ENCODE data around the gene MGA. TPM values are rescaled to one million over a fixed set of nuclear protein-coding genes. Genes with fewer than 3 reads are reported as not detected.

Gene MGA
- total and polyA plus RNA-seq, 2 experiments from 2014 or later: 42.6 to 58.9 TPM

DNA sequence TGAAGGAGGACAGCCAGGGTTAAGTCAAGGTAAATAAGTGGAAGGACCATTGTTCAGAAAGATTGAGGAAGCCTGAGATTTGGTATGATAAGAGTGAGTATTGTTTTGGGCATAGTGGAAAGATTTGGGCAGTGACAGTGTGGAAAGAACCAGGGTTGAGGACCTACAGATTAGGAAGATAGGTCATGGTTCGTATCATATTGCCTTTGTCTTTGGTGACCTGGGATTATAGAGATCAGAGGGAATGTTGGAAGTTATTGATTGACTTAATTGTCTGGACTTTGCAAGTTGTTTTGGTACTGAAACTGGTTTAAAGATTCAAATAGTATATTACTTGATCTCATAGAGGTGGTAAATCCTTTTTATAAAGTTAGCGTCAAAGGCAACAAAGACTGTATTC is 23.1 kb upstream of the MGA start:
- TF ChIP-seq, protein P1, sequence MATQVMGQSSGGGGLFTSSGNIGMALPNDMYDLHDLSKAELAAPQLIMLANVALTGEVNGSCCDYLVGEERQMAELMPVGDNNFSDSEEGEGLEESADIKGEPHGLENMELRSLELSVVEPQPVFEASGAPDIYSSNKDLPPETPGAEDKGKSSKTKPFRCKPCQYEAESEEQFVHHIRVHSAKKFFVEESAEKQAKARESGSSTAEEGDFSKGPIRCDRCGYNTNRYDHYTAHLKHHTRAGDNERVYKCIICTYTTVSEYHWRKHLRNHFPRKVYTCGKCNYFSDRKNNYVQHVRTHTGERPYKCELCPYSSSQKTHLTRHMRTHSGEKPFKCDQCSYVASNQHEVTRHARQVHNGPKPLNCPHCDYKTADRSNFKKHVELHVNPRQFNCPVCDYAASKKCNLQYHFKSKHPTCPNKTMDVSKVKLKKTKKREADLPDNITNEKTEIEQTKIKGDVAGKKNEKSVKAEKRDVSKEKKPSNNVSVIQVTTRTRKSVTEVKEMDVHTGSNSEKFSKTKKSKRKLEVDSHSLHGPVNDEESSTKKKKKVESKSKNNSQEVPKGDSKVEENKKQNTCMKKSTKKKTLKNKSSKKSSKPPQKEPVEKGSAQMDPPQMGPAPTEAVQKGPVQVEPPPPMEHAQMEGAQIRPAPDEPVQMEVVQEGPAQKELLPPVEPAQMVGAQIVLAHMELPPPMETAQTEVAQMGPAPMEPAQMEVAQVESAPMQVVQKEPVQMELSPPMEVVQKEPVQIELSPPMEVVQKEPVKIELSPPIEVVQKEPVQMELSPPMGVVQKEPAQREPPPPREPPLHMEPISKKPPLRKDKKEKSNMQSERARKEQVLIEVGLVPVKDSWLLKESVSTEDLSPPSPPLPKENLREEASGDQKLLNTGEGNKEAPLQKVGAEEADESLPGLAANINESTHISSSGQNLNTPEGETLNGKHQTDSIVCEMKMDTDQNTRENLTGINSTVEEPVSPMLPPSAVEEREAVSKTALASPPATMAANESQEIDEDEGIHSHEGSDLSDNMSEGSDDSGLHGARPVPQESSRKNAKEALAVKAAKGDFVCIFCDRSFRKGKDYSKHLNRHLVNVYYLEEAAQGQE (IDR thresholded peaks at IDR 0.05; ENCODE audit: unreplicated experiment): no peak
- TF ChIP-seq EZH2 (IDR thresholded peaks at IDR 0.05; ENCODE audit: low read depth, unreplicated experiment) (no peak), ZNF114 (CRISPR knock-in tag; IDR thresholded peaks at IDR 0.05) (no peak), STAT1 (IDR thresholded peaks at IDR 0.05; ENCODE audit: unreplicated experiment) (no peak), NANOG (IDR thresholded peaks at IDR 0.05; ENCODE audit: borderline replicate concordance) (no peak), EZH2phosphoT487 (IDR thresholded peaks at IDR 0.05; ENCODE audit: unreplicated experiment) (no peak), JUNB (IDR thresholded peaks at IDR 0.05; ENCODE audit: unreplicated experiment) (no peak), ZNF331 (CRISPR knock-in tag; IDR thresholded peaks at IDR 0.05; ENCODE audit: low read depth) (no peak), CREB1 (CRISPR knock-in tag; IDR thresholded peaks at IDR 0.05; ENCODE audit: low read depth) (no peak), POLR2AphosphoS5 (IDR thresholded peaks at IDR 0.05; ENCODE audit: low read depth) (no peak)
- TF ChIP-seq, protein P2, sequence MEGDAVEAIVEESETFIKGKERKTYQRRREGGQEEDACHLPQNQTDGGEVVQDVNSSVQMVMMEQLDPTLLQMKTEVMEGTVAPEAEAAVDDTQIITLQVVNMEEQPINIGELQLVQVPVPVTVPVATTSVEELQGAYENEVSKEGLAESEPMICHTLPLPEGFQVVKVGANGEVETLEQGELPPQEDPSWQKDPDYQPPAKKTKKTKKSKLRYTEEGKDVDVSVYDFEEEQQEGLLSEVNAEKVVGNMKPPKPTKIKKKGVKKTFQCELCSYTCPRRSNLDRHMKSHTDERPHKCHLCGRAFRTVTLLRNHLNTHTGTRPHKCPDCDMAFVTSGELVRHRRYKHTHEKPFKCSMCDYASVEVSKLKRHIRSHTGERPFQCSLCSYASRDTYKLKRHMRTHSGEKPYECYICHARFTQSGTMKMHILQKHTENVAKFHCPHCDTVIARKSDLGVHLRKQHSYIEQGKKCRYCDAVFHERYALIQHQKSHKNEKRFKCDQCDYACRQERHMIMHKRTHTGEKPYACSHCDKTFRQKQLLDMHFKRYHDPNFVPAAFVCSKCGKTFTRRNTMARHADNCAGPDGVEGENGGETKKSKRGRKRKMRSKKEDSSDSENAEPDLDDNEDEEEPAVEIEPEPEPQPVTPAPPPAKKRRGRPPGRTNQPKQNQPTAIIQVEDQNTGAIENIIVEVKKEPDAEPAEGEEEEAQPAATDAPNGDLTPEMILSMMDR (conservative IDR thresholded peaks at IDR 0.05; ENCODE audit: low read depth in 2 of 2): no peak
- TF ChIP-seq, protein P3, sequence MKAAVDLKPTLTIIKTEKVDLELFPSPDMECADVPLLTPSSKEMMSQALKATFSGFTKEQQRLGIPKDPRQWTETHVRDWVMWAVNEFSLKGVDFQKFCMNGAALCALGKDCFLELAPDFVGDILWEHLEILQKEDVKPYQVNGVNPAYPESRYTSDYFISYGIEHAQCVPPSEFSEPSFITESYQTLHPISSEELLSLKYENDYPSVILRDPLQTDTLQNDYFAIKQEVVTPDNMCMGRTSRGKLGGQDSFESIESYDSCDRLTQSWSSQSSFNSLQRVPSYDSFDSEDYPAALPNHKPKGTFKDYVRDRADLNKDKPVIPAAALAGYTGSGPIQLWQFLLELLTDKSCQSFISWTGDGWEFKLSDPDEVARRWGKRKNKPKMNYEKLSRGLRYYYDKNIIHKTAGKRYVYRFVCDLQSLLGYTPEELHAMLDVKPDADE (IDR thresholded peaks at IDR 0.05): no peak
- TF ChIP-seq, protein P4, sequence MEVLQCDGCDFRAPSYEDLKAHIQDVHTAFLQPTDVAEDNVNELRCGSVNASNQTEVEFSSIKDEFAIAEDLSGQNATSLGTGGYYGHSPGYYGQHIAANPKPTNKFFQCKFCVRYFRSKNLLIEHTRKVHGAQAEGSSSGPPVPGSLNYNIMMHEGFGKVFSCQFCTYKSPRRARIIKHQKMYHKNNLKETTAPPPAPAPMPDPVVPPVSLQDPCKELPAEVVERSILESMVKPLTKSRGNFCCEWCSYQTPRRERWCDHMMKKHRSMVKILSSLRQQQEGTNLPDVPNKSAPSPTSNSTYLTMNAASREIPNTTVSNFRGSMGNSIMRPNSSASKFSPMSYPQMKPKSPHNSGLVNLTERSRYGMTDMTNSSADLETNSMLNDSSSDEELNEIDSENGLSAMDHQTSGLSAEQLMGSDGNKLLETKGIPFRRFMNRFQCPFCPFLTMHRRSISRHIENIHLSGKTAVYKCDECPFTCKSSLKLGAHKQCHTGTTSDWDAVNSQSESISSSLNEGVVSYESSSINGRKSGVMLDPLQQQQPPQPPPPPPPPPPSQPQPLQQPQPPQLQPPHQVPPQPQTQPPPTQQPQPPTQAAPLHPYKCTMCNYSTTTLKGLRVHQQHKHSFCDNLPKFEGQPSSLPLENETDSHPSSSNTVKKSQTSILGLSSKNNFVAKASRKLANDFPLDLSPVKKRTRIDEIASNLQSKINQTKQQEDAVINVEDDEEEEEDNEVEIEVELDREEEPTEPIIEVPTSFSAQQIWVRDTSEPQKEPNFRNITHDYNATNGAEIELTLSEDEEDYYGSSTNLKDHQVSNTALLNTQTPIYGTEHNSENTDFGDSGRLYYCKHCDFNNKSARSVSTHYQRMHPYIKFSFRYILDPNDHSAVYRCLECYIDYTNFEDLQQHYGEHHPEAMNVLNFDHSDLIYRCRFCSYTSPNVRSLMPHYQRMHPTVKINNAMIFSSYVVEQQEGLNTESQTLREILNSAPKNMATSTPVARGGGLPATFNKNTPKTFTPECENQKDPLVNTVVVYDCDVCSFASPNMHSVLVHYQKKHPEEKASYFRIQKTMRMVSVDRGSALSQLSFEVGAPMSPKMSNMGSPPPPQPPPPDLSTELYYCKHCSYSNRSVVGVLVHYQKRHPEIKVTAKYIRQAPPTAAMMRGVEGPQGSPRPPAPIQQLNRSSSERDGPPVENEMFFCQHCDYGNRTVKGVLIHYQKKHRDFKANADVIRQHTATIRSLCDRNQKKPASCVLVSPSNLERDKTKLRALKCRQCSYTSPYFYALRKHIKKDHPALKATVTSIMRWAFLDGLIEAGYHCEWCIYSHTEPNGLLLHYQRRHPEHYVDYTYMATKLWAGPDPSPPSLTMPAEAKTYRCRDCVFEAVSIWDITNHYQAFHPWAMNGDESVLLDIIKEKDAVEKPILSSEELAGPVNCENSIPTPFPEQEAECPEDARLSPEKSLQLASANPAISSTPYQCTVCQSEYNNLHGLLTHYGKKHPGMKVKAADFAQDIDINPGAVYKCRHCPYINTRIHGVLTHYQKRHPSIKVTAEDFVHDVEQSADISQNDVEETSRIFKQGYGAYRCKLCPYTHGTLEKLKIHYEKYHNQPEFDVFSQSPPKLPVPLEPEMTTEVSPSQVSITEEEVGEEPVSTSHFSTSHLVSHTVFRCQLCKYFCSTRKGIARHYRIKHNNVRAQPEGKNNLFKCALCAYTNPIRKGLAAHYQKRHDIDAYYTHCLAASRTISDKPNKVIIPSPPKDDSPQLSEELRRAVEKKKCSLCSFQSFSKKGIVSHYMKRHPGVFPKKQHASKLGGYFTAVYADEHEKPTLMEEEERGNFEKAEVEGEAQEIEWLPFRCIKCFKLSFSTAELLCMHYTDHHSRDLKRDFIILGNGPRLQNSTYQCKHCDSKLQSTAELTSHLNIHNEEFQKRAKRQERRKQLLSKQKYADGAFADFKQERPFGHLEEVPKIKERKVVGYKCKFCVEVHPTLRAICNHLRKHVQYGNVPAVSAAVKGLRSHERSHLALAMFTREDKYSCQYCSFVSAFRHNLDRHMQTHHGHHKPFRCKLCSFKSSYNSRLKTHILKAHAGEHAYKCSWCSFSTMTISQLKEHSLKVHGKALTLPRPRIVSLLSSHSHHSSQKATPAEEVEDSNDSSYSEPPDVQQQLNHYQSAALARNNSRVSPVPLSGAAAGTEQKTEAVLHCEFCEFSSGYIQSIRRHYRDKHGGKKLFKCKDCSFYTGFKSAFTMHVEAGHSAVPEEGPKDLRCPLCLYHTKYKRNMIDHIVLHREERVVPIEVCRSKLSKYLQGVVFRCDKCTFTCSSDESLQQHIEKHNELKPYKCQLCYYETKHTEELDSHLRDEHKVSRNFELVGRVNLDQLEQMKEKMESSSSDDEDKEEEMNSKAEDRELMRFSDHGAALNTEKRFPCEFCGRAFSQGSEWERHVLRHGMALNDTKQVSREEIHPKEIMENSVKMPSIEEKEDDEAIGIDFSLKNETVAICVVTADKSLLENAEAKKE (CRISPR knock-in tag; IDR thresholded peaks at IDR 0.05): no peak
- H3K4me1 Mint-ChIP-seq: peaks cover 18% of the 10 kb centered on the region
- H3K79me2 ChIP-seq (replicated peaks; ENCODE audit: insufficient read depth): peaks cover 77% of the 10 kb centered on the region
- no peaks in the 10 kb centered on the region for H3K9me3 Mint-ChIP-seq
- H3K4me2 ChIP-seq: no peak overlapping the region
- peaks cover 16% of the 10 kb centered on the region for H3K4me1 ChIP-seq (ENCODE audit: insufficient read depth)
- H3F3A ChIP-seq (replicated peaks; ENCODE audit: low read depth): 0 out of 2 replicates have a peak, but pooled peaks cover 5% of the 10 kb centered on the region
- H3K4me3 ChIP-seq: no peak overlapping the region
- H3K36me3 Mint-ChIP-seq (ENCODE audit: low read depth): no peaks in the 10 kb centered on the region
- DNase-seq (ENCODE audit: low spot score) (no peak), ATAC-seq (no peak)
- no peak overlapping the region for H3K4me3 Mint-ChIP-seq
- no peak overlapping the region for H2AFZ ChIP-seq
- no peaks in the 10 kb centered on the region for H3K9me2 ChIP-seq (ENCODE audit: insufficient read depth)
- no peak overlapping the region; the same call in 1 of the 2 replicates for H3K27ac ChIP-seq (ENCODE audit: low read depth)
- H3K27me3 Mint-ChIP-seq (ENCODE audit: insufficient read depth, low read depth, poor library complexity): peaks cover 4% of the 10 kb centered on the region
- no peak overlapping the region for H3K27ac Mint-ChIP-seq
- no peaks in the 10 kb centered on the region for H3K27me3 ChIP-seq (ENCODE audit: insufficient read depth)
- H3K36me3 ChIP-seq (ENCODE audit: insufficient read depth): no peaks in the 10 kb centered on the region
- peaks cover 4% of the 10 kb centered on the region; the same call in 1 of the 2 replicates for H4K20me1 ChIP-seq (replicated peaks; ENCODE audit: insufficient read depth)
